GM12873 (cell line): Measurements from ENCODE around the gene NGEF.

Source experiments
- CTCF ChIP-seq: IDR thresholded peaks from 2 replicates; pipeline ENCODE4 v1.5.1; 2012; ENCODE audit warnings: low read depth, mild to moderate bottlenecking, moderate library complexity, low read length, control low read depth; ENCODE audit not compliant: insufficient read depth; ENCODE audit errors: missing control alignments

The NGEF gene

GRCh38 chr2:232879618-232880494 lies 133.2 kb downstream of the NGEF start:
- no peak for TF ChIP-seq CTCF

GRCh38 chr2:232878855-232879617 lies 134.0 kb downstream of the NGEF start:
- no peak for TF ChIP-seq CTCF

GRCh38 chr2:232877940-232878511 lies 135.0 kb downstream of the NGEF start:
- no peak for TF ChIP-seq CTCF

- no peak for TF ChIP-seq CTCF
These were observed 136.0 kb downstream of the NGEF start for GRCh38 chr2:232876978-232877441.

- peak; percentile 41 for TF ChIP-seq CTCF
These were observed 136.7 kb downstream of the NGEF start for GRCh38 chr2:232876161-232876977.

GRCh38 chr2:232875256-232876121 lies 137.6 kb downstream of the NGEF start:
- TF ChIP-seq CTCF, result peak; percentile 17
